GM19023 (cell line): Measurements from ENCODE around the gene SLC9A8.

Experiments
- ATAC-seq: cut with Tn5 transposase; IDR thresholded peaks from one replicate; pipeline ENCODE4 v1.9.1; 2021; ENCODE audit warnings: mild to moderate bottlenecking, moderate library complexity; ENCODE audit not compliant: unreplicated experiment

The SLC9A8 gene

DNA sequence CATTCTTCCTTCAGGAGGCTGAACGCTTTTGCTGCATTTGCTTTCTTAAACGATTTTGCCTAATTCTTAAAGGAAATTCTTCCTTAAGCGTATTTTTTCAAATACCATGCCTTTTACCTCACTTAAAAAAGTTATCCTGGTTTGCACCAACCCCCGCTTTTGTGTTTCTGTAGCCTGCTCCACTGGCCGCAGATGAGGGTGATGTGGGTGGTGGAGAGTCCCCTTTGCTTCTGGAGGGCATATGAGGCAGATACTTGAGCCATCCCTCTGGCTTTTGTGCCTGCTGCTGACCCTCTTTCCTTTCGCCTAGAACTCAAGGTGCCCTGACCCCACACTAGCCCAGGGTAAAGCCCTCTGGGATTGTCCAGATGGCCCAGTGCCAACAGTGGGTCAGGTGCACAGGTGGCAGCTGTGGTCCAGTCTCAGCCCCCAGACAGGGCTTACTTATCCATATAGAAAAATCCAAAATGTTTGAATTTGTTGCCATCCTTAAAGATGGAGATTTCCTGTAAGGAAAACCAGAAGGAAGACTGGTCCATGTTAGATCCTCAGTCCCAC lies 58.8 kb downstream of the SLC9A8 start:
- ATAC-seq: no peak

DNA sequence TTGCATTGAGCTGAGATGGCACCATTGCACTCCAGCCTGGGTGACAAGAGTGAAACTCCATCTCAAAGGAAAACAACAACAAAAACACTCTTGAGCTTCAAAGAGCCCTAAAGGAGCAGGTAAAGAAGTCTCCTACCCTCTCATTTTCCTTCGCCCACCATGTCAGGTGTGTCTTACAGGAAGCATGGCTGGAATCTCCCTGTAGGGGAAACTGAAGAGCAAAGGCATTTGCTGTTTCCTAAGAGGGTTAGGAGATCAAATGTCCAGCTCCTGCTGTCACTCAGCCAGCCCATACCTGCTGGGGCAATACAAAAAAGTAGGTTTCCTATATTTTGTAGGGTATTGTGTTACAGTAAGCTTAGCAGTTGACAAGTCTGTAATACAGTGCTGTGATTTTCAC lies 59.4 kb downstream of the SLC9A8 start:
- ATAC-seq: no peak

DNA sequence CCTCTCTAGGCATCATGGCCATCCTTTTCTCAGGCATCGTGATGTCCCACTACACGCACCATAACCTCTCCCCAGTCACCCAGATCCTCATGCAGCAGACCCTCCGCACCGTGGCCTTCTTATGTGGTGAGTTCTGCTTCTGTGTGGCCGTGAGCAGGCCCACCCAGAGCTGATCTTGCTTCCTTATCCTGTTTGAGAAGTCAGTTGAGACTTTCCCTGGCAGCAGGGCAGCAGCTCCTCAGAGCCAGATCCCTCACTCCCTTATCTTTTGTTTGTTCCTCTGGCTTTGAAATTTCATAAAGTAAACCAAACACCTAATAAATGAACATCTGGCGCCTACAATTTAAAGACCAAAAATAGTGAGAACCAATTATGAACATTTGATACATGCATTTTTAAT lies 62.1 kb downstream of the SLC9A8 start:
- ATAC-seq: no peak

DNA sequence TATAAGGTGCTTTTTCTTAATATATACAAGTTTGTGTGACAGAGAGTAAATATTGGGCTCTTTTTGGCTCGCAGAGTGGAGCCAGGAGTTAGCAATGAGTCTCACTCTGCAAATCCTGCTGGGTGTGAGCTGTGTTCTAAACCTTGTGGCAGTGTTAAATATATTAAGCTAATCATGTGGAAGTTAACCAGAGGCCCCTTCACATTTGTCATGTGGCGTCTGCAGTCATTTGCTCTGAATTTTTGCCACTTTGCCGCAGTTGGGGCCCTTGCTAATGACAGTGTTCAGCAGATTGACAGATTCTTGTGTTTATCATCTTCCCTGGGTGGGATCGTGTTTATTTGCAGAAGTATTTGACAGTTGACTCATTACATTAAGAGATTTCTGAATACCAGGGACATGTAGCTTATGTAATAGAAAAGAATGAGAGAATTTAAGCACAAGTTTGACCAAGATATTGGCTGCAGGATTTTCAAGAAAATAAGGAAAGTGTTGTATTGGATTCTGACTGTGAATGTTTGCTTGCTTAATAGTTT lies 64.8 kb downstream of the SLC9A8 start:
- no peak for ATAC-seq

DNA sequence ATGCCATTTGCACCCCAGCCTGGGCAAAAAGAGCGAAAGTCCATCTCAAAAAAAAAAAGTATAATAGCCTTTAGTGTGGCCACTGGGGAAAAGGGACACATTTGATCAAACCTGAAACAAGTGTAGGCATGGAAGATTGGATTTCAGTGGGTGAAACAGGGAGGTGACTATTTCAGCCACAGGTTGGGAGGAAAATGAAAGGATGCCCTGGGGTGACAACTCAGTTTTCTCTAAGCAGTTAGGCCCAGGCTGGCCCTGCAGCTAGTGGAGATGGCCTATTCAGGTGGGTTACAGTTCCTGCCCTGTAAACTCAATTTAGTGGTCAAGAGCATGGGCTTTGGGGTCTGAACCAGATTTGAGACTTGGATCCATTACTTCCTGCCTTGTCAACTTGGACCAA lies 66.3 kb downstream of the SLC9A8 start:
- no peak for ATAC-seq

DNA sequence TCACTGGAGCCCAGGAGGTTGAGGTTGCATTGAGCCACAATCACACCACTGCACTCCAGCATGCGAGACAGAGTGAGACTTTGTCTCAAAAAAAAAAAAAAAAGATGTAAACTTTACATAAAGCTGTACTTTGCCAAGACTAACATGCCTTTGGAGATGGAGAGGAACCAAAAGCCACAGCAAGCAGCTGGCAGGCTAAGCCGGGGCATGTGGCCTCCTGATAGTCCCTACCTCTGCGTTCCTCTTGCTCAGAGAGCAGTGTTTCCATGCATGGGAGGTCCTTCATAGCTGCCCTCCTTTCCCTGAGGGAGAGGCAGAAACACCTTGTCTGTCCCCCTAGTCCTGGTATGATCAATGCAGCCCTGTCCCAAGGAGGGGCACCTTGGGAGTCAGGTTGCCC lies 67.5 kb downstream of the SLC9A8 start:
- no peak for ATAC-seq

DNA sequence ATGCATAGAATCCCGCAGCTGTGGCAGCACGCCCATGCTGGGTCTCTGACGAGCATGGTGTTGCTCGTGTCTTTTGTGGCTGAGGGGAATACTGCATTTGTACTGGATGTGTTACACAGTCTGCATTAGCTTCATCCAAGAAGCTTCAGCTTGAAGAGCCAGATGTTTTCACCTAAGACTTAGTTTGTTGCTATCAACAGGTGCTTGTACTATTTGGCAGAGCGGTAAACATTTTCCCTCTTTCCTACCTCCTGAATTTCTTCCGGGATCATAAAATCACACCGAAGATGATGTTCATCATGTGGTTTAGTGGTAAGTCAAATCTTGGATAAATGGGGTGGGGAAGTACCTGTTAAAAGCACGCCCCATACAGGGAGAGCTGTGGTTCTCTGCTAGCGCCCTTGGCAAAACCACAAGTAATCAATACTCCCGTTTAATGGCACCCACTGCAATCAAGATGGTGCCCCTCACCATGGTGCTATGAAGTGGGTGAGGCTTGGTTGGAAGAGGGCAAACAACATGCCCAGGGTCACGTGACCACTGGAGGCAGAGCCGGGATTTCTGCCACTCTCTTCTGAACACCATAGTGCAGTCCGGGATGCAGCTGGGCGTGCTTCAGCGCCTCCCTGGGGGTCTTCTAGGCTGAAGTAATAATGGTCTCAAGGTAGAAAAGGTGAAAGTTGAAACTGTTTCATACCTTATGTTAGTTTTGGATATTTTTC lies 68.3 kb downstream of the SLC9A8 start:
- ATAC-seq: no peak

DNA sequence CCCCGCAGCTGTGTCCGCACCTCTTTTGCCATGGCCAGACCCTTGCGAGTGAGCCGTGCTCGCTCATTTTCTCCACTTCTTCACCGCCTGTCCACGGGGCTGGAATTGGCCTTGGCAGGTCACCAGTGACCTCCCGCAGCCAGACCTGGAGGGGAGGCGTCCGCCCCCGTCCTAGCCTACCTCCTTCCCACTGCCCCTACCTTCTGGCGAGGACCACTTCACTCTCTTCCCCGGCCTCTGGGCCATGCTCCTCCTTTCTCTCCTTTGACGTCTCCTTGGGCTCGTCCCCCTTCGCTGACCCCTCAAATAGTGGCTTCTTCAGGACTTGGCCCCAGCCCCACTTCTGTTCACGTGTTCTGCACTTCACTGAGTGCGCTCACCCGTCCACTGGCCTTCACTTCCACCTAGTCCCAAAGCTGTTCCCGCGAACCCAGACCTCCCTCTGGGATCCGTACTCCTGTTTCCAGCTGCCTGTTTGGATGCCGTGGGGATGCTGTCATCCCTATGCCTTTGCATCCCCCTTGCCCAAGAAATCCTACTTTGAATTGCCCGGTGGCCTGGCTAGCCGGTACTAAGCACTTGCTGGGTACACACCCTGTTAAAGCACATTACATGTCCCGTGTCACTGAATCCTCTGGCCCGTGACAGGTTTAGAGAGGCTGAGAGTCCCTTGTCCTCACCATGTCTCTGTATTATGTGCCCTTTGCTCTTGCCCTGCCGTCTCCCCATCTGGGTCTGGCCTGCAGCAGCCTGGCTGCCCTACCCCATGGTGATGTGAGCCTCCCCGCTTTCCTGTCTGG lies 69.7 kb downstream of the SLC9A8 start:
- ATAC-seq: no peak

DNA sequence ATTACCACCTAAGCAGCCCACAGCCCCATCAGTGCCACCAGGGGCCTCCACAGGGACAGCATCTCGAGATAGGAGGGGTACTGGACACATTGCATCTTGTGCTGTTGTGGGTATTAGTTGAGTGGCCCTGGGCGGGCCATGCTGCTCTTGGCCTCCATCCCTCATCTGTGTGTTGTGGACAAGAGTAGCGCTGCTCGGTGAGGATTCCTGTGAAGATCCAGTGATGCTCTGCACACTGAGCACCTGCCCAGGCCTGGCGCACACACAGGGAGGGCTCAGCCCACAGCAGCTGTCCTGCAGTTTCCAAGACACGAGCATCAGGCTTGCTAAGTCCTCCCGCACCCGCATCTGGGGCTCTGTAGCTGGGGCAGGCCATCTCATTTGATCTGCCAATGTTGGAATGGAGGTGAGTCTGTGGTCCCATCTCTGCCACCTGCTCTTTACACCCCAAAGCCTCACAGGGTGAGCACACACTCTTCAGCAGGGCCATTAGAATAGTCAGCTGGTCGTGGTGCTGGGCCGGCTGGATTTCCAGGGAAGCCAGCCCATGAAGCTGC lies 70.7 kb downstream of the SLC9A8 start:
- no peak for ATAC-seq

DNA sequence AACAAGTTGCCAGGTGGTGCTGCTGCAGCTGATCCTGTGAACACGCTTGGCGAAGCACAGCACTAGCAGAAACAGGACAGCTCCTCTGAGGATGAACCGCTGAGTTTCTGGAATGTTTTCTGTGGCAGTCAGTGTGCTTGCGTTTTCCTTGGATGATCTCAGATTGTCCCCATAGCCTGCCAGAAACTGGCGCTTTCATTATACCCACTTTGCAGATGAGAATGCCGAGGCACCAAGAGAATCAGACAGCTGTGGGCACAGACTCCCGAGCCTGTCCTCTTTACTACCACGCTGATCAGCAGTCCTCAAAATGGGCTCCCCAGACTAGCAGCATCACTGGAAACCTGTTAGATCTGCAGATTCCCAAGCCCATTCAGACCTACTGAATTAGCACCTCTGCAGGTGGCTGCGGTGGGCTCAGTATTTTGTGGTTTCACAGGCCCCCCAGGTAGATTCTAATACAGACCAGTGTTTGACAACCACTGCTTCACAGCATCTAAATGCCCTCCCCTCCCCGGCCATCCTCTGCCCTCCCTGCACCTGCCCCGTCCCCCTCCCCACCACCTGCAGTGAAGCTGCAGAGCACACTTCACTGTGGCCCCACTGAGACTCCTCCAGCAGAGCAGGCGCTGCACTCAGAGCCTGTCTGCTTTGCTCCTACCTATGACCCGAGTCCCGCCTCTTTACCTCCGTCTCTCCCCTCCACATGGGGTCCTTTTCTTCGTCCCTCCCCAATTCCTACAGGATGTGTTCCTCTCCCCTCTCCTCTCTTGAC lies 73.1 kb downstream of the SLC9A8 start:
- no peak for ATAC-seq

DNA sequence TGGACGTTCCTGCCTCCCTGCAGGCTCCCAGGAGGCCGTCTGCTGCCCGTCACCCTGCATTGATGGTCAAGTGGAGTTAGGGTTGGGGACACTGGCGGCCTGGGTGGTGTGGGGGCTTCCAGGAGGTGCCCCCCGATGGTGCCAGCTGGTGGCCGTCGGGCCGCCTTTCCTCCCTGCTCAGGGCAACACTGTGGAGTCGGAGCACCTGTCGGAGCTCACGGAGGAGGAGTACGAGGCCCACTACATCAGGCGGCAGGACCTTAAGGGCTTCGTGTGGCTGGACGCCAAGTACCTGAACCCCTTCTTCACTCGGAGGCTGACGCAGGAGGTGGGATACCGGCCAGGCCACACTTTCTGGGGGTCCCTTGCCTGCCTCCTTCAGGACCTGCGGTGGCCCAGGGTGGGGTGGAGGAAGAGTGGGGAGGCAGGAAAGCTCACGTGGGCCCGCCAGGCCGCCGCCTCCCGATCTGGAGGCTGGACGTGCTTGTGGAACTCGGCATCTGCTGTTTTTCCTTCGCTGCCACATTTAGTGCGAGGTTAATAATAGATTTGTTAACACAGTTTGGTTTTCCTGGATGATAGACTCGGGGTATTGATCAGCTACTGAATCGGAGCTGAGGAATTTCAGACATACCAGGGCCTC lies 74.1 kb downstream of the SLC9A8 start:
- ATAC-seq: no peak

DNA sequence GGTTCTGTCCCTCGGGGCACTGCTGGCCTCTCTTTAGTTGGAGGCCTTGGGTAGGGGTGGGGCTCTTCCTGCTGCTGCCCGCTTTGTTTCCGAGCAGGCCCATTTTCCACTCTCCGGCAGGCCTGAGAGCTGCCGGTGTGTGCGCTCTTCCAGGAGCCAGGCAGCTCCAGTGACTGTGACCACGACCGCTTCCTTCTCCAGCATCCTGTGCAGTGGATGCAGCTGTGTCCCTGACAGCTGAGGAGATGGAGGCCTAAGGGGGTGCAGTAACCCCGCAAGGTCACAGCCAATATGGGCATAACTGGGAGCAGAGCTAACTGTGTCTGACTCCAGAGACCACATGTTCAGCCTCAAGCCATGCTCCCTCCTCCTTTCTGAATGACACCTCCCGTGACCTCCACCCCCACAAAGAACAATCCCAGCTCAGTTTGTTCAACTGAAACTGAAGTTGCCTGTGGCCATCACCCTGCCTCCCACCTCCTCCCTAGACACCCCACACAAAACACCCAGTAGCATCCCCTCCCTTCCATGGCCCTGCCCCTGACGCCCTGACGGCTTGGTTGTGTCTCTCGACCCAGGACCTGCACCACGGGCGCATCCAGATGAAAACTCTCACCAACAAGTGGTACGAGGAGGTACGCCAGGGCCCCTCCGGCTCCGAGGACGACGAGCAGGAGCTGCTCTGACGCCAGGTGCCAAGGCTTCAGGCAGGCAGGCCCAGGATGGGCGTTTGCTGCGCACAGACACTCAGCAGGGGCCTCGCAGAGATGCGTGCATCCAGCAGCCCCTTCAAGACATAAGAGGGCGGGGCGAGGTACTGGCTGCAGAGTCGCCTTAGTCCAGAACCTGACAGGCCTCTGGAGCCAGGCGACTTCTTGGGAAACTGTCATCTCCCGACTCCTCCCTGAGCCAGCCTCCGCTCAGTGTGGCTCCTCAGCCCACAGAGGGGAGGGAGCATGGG lies 74.9 kb downstream of the SLC9A8 start:
- no peak for ATAC-seq

DNA sequence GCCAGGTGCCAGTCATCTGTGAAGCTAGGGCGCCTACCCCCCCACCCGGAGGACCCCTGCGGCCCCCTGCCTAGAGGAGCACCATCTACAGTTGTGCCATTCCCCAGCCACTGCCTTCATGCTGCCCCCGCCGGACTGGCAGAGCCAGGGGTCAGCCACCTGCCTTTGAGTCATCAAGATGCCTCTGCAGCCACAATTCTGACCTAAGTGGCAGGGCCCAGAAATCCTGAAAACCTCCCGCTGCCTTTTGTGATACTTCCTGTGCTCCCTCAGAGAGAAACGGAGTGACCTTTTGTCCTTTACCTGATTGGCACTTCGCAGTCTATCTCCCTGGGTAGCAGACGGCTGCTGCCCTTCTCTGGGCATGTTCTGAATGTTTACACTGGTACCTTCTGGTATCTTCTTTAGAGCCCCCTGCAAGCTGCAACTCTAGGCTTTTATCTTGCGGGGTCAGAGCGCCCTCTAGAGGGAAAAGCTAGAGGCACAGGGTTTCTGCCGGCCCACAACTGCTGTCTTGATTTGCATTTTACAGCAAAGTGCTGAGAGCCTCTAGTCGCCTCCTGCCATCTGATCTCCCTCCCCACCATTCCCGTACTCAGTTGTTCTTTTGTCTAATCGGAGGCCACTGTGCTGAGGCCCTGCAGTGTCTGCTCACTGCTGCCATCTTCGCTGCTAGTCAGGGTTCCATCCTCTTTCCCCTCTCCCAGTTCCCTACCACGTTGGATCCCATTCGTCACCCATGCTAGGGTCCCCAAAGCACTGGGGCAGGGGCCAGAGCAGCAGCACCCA lies 75.8 kb downstream of the SLC9A8 start:
- ATAC-seq: no peak

DNA sequence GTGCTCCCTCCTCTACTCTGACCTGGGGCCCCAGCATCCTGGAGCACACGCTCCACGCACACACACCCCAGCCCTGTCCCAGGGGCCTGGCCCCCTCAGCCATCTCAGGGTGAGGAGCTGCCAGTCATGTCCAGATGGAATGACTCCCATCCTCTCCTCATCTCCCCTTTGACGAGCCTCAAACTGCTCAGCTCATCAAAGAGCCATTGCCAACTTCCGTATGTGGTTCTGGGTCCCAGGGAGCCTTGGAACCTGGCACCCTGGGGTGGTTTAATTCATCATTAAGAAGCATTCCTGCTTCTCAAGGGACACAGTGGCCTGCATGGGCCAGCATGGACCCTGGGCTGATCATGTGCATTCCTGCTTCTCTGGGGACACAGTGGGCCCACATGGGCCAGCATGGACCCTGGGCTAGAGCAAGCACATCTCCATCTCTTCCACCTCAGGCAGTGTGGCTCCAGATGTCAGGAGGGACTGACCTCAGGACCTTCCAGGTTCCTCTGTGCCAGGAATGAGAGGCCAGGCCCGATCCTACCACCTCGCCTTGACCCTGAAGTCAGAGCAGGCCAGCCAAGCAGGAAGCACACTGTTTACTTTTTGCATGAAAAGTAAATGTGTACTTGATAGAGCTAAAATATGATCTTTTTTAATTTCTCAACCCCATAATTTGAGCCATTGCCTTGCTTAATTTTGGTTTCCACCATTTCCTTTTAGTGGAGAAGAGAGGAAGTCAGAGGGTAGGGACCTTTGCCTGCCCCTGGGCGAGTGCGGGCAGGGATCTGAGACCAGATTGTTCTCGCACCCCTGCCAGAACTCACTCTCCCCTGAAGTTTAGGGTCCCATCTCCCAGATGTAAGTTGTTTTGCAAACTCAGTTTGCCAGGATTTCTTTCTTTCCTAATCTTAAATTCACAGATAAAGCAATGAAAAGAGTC lies 76.6 kb downstream of the SLC9A8 start:
- ATAC-seq: no peak

DNA sequence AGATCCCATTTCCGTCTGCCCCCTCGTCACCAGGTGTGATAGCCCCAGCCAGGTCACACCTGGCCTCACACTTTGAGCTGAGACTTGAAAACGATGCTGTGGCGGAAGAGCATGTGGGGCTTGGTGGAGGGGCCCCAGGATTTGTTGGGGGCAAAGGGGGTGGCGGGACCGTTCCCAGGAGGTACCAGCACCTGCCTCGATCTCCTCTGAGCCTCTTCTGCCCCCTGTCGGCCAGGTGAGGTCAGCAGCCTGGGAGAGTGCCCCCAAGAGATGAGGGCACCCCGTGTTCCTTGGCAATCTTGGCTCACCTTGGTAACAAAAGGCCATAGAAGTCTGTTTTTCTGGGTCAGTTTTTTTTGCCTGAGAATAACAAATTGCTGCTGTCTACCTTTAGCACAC lies 77.3 kb downstream of the SLC9A8 start:
- no peak for ATAC-seq

DNA sequence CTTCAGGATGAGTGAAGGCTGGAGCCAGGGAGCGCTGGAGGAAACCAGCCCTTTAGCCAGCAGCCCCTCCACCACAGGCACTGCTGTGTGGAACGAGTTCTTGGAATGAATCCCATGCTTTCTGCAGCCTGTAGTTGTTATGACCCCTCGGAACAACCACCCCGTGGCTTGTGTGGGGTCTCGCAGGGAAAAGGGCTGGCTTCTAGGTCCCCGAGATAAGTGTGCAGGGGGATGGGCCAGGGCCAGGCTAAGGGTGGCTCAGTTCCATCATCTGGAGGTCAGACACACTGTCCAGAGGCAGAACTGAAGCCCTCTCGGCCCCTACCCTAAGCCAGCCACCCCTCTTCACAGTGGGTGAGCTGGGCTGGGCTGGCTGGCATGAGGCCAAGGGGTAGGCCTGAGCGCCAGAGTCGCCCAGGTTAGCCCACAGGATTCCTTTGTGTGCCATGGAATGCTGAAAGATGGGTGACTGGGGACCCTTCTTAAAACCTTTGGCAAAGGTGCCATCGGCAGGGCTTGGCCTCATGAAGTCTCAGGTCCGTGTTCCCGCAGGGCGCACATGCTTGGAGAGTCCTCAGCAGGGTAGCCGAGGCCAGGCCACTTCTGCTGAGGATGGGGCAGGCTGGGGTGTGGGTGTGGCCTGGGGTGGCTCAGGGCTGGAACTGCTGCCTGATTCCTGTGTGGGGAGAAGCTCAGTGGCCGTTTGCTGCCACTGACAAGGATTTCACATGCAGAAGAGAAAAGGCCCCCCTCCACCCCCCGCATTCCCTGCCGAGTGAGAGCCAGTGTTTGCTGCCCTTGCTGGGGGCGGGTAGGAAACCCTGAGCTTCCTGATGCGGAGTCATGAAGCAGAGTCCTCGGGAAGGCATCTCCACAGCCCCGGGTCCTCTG lies 78.1 kb downstream of the SLC9A8 start:
- ATAC-seq: no peak
